IPS DF 4.7 (cell line): ENCODE data around the gene SCO2.

ENCODE experiments used
- DNase-seq: peaks from one replicate; pipeline ENCODE4 v3.0.0-alpha.2; 2013; ENCODE audit warnings: low spot score; ENCODE audit errors: extremely low read depth

Gene SCO2

DNA sequence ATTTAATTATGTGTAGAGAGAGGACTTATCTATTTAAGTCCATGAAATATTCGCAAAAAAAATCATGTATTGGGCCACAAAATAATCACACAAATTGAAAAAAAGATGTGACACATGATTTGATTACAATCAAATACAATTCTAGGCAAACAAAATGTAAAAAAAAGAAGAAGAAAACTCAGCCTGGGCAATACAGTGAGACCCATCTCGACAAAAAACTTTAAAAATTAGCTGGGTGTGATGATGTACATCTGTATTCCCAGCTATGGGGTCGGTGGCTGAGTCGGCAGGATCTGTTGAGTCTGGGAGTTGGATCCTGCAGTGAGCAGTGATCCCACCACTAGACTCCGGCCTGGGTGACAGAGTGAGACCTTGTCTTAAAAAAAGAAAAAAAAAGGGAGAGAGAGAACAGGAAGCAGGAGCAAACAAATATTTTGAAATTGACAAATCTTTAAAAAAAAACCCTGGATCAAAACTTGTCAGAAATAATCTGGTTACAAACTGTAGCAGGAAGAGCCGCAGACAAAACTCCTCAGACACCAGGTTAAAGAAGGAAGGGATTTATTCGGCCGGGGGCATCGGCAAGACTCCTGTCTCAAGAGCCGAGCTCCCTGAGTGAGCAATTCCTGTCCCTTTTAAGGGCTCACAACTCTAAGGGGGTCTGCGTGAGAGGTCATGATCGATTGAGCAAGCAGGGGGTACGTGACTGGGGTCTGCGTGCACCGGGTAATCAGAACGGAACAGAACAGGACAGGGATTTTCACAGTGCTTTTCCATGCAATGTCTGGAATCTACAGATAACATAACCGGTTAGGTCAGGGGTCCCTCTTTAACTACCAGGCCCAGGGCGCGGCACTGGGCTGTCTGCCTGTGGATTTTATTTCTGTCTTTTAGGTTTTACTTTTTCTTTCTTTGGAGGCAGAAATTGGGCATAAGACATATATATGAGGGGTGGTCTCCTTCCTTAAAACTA is 7.7 kb upstream of the SCO2 start:
- DNase-seq = no peak

DNA sequence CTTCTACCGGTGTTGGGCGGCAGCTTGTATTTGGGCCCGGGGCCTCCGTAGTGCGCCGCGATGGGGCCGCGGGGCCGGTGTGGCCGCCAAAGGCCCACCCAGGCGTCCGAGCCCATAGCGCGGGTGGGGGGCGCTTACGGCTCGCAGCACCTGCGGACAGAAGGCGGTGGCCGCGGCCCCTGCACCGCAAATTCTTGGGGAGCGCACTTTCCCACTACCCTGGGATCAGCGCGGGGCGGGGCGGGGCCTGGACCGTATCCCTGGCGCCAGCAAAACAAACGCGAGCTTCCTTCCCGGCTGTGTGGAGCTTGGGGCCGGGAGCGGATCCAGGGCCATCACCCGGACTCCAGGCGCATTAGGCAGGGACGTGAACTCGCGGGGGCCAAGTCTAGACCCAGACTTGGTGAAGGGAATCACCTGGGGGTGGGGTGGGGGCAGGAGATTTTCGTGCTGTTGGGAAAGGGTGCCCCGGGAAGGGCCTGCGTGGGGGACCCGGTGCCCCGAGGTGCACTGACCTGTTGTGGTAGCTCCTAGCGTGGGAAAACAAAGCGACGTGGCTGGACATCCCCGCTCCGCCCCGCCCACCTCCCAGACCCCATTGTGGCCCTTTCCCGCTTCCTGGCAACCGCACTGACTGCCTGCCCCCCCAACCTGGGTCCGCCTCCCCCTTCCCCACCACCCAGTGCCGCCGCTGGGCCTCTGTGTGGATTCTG is 6.7 kb upstream of the SCO2 start:
- DNase-seq = no peak

DNA sequence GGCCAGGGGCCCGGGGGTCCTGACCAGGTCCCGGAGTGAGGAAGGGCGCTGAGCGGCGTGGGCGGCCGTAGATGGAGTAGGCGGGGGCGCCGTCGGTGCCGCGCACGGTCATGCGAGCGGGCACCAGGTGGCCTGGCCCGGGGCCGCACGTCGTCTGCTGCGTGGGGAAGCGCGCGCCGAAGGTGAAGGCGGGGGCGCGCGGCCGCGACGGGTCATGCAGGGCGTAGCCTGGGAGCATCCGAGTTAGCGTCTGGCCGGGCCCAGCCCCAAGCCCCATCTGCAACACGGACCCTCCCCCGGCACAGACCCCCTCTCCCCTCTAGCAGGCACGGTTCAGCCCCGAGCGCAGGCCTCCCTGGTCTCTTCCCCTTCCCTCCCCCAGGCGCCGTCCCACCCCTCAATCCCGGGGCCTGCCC is 6.2 kb upstream of the SCO2 start:
- no peak for DNase-seq

DNA sequence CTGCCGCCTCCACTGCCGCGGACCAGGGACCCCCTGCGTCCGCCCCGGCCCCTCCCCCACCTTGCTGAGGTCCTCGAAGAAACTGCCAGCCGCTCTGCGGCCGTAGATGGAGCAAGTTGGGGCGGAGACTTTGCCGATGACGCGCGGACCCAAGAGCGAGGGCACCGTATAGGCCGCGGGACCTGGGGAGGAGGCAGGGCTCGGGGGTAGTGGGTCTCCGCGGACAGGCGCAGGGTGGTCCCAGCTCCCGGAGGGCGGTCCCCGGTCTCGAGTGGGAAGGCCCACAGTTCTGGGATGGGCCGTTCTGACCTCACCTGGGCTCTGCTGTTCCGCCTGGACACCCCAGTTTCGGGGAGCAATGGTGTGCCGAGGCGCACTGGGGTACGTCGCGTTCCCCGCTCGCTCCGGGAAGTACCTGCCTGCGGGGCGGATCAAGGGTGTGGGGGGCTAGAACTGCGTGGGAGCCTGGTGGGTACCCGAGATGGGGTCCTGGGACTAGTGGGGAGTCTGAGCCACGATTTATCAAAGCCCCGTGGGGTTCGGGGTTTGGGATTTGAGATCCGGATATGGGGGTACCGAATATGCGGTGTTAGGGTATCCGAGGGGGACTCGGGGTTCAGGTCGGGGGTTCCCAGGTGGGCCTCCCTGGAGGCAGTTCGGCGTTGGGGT is 5.6 kb upstream of the SCO2 start:
- no peak for DNase-seq

DNA sequence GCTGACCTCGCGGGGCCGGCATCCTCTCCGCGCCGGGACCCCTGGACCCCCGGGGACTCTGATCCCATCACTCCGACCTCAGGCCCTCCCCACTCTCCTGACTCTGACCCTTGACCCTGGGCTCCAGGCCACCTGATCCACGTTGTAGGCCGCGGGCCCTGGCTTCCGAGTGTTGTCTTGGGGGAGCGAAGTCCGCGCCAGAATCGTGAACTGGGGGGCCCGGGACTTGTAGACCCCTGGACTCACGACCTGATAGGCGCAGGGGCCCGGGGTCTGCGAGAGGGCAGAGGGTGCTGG is 5.1 kb upstream of the SCO2 start:
- no peak for DNase-seq

DNA sequence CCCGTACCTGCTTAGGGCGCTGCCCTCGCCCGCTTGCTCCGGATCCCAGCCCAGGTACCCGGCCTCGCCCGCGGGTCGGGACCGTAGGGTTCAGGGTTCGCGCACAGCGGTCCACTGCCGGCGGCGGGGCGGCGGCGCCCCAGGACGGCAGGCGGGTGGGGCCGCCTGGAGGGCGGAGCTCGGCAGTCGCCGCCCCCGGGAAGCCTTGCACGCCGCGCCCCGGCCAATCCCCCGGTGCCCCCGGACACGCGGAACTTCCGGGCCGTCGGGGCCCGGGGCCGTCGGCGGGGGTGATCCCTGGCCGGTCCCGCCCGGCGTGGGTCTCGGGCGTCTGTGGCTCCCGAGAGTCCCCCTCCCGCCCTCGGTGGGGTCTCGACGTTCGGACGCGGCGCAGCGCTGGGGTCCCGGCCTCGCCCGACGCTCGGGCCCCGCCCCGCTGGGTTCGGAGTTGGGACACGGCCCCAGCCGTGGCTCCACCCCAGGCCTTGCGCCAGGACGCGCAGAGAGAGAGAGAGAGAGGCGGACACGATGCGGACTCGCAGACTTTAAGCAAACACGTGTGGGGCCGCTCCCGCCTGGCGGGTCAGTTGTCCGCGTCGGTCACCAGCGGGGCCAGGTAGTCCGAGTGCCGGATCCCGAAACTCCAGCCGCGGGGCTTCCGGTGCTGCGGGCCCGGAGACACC is 4.6 kb upstream of the SCO2 start, which contains the start of gene TYMP:
TSS of gene TYMP (minus strand) at position 116 of the 683 bp plus-strand sequence. CDS start 303 bp downstream, outside the sequence.
- no peak for DNase-seq

DNA sequence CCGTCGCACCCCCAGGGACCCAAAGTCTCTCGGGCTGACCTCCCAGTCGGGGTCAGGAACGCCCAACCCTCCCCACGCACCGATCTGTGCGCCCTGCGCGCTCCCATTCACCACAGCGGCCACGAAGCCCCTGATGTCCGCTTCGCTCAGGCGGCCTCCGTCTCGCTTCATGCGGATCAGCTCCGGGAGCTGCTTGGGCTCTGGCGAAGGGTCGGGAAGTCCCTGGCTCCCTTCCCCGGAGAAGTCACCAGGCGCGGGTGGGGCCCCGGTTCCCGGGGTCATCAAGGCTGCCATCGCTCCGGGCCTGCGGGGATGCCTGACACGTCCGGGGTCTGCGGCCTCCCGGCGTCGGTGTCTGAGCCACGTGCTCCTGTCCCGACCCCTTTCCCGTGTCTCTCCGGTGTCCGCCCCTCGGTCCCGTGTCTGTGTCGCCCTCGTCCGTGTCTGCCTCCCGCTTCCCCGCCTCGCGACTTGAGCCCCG is 4.1 kb upstream of the SCO2 start:
- DNase-seq = no peak

DNA sequence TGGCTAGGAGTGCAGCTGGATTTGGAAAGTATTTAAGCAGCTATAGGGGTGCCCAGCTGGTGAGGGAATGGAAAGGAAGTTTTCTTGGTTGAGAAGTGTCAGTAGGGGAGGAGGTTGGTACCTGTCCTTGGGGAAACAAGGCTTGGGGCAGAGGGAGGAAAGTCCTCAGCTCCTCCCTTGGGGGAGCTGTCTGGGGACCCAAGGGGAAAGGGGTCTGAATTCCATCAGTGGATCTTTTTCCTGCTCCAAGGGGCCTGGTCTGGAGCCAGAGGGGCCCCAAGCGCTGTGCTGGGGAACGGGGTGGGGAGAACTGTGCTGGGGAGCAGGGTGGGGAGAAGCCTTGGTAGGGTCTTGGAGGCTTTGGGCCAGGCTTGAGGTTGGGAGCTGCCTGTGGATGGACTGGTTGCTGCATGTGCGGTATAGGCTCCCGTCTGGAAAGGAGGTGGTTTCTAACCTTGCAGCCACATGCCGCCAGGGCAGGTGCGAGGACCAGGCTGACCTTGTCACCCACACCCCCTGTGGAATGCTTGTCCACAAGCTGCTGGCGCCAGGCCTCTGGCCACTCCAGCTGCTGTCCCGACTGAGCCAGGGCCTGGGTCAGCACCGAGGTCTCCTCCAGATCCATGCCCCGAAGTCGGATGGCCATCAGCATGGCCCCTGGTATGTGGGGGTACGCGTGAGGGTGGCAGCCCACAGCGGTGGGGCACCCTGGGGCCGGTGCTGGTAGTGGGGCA is 3.5 kb upstream of the SCO2 start:
- DNase-seq = no peak

DNA sequence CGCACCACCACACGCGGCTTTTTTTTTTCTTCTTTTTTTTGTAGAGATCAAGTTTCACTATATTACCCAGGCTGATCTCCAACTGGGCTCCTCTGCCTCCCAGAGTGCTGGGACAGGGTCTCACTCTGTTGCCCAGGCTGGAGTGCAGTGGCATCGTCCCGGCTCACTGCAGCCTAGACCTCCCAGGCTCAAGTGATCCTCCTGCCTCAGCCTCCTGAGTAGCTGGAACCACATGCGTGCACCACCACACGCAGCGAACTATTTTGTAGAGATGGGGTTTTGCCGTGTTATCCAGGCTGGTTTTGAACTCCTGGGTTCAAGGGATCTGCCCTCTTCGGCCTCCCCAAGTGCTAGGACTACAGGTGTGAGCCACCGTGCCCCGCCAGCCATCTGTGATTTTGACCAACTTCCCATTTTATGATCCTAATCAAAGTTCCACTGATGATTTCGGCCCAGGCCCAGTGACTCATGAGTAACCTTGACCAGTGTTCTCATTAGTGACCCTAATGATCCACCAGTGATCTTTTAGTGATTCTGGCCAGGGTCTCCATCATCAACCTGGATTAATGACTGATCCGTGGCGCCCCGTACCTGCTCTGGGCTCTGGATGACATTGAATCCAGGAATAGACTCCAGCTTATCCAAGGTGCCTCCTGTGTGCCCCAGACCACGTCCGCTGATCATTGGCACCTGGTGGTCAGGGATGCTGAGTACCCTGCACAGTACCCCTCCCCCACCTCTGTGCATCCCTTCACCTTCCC is 2.7 kb upstream of the SCO2 start:
- no peak for DNase-seq

DNA sequence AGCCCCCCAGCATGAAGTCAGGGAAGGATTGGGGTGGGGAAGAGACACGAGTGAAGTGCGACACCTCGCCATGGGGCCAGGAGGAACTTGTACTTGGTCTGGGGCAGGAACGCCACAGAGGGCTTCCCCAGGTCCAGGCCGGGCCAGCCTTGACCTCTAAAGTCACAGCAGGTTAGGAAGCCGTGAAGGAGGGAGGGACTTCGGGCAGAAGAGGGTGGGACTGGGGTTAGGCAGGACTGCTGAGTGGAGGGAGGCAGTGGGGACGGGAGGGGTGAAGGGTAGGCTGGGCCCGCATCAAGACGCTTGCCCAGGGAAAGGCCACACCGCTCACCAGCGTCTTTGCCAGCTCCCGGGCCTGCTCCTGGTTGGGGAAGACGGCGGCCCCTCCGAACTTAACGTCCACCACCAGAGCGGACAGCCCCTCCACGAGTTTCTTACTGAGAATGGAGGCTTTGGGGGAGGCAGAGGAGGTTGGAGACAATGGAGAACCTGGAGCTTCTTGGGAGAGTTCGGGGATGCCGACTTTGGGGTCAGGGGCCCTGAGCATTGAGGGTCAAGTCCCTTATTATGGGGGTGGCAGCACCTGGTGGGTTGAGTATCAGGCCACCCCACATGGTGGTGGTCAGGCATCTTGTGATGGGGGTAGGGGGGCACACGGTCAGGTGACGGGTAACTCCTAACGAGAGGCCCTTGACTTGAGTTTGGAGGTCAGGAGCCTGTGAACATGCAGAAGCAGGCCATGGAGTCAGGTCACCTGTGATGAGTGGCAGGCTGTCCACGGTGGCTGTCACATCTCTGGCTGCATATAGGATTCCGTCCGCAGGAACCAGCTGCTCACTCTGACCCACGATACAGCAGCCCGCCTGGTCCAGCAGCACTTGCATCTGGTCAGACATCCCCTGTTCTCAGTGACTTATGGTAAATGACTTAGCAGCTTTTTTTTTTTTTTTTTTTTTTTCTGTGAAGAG is 1.7 kb upstream of the SCO2 start:
- DNase-seq = no peak

DNA sequence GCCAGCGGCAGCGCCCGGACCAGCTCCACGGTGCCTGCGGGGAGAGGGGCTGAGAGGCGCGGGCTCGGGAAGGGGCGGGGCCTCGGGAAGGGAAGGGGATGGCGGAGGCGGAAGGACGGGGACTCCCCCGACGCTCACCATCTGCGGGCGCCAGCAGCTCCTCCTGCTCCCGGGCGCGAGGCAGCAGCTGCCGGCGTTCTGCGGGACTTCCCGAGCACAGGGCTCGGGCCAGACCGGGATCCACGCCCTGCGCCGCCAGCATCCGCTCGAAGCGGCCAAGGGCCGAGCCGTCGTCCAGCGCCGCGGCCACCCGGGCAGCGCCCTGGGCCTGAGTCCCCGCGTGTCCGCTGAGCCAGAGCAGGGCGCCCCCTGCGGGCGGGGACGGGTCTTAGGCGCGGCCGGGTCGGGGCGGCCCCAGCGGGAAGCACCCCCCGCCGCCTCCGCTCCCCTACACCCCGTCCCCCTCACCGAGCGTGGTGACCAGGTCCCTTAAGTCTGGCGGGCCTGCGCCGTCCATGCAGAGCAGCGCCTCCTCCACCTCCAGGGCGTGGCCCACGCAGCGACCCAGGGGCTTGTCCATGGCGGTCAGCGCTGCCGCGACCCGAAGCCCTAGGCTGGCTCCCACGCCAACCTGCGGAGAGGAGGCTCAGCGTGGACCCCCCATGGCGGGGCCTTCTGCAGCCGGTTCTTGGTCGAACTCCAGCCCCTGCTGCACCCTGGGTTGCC is 873 bp upstream of the SCO2 start:
- DNase-seq = no peak

DNA sequence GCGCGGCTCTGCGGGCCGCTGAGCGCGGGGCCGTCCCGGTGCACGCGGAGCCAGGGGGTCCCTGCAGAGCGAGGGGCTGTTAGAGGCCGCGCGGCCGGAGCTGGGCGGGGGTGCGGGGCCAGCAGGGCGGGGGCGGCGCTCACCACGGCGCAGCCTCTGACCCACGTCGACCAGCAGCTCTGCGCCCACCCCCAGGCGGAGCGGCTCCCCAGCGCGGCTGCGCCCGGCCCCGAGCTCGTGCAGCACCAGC is 385 bp upstream of the SCO2 start:
- no peak for DNase-seq

DNA sequence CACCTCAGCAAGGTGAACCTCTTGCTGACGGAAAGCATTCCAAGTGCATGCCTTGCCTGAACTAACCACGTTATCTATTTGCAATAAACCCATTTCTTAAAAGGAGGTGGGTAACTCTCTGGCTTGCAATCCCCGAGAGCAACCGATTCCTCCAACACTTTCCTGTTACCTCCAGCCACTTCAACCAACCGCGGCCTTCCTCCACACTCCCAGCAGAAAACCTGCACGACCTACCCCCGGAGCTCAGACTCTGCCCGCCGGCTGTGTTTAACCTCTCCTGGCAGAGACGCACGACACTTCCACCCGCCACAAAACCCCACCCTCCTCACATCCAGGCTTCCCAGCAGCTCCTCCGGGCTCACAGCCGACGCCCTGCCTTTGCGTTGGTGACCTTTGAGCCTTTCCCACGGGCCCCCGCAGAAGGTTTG is 708 bp downstream of the SCO2 start:
- DNase-seq = no peak

DNA sequence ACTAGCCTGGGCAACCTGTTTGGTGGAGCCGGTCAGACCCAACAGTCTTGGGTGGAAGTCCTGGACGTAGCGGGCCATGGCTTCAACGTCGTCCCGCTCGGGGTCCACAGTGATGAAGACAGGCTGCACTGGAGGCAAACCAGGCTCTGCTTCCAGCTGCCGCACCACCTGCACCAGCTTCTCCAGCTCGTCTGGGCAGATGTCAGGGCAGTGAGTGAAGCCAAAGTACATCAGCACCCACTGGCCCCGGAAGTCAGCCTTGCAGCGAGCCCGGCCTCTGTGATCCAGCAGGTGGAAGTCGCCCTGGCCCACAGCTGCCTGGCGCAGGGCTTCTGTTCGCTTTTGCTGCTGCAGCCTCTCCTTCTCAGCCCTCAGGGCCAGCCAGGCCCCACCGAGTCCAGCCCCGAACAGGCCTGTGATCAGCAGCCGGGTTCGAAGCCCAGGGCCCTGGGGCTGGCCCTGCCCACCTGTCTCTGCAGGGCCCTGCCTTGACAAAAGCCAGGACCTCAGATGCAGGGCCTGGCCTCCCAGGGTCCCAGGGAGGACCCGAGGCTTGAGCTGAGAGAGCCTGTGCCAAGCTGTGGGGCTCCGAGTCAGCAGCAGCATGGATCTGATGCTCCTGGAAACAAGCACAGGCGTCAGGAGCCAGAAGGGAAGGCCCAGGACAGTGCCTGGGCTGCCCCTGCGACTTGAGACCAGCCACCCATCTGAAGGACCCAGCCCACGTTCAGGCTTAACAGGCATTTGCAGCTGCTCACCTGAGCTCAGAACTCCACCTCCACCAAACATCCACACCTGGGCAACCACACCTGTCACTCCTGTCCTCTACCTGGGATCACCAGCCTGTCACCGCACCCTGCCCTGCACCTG is 1.4 kb downstream of the SCO2 start:
- DNase-seq = no peak

DNA sequence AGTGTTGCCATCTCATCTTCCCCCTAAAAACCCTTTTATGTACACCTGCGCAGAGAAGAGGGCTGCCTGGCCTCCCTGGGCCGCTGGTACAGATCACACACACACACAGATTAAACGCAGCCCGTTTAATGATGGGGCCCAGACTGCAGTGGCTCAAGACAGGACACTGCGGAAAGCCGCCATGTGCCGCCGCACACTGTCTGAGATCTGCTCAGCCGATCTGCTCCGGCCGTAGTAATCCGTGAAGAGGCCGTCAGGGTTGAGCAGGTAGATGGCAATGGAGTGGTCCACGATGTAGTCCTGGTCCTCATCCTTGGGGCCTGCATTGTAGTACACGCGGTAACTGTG is 2.0 kb downstream of the SCO2 start:
- DNase-seq = no peak

DNA sequence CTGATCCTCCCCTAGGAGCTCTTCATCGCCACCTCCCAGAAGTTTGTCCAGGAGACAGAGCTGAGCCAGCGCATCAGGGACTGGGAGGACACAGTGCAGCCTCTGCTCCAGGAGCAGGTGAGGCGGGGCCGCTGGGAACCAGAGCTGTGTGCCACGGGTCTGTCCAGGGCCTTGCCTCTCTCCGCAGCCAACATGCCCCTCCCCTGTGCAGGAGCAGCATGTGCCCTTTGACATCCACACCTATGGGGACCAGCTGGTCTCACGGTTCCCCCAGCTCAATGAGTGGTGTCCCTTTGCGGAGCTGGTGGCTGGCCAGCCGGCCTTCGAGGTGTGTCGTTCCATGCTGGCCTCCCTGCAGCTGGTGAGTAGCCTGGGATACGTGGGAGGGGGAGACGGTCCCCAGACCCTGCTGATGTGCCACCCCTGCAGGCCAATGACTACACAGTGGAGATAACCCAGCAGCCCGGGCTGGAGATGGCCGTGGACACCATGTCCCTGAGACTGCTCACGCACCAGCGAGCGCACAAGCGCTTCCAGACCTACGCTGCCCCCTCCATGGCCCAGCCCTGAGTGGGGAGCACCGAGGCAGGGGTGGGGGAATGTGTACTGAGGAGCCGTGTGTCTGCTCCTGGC is 2.5 kb downstream of the SCO2 start:
- no peak for DNase-seq

DNA sequence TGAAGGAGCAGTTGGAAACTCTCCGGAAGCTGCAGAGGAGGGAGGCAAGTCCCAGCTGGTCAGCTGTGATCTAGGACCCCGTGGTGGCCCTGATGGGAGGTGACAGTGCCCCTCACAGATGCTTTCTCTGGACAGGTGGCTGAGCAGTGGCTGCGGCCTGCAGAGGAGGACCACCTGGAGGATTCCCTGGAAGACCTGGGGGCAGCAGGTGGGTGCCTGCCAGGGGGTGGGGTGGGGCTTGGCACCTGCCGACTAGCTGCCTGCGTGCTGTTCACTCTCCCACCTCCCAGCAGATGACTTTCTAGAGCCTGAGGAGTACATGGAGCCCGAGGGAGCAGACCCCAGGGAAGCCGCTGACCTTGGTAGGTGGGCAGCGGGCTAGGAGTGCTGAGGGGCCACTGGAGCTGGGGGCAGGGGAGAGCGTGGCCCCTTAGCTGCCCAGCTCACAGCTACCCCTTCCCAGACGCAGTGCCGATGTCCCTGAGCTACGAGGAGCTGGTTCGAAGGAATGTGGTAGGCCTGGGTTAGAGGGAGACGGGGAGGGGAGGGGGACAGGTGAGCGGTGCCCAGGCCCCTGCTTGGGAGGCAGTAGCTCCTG is 3.1 kb downstream of the SCO2 start:
- no peak for DNase-seq
